Measurements from ENCODE around the gene CTXN1. TPM values are rescaled to one million over a fixed set of nuclear protein-coding genes. Genes with fewer than 3 reads are reported as not detected.

The CTXN1 gene
- total RNA-seq, 1 experiment from 2014 or later: 54.5 TPM

- ChIA-PET POLR2A (ENCODE audit: unreplicated experiment) (no interaction called here), CTCF (no interaction called here)
- intact Hi-C loops (cut with micrococcal nuclease; ENCODE audit: unreplicated experiment): loop anchor here (5.0 to 10.0 kb wide), 2 partner anchors 251 to 327 kb away; partner anchors contain the start of gene MCEMP1
- DNase-seq: peak; percentile 61 to 71
- Histone ChIP-seq H3K4me1 (replicated peaks; ENCODE audit: insufficient read depth) (peaks cover 35% of the 10 kb centered on the region), H3K4me2 (peak overlapping the region; percentile 76), H3F3A (ENCODE audit: insufficient read depth, low read depth) (peaks cover 55% of the 10 kb centered on the region), H4K20me1 (ENCODE audit: insufficient read depth) (peaks cover 8% of the 10 kb centered on the region; the same call in 1 of the 2 replicates), H3K27me3 (ENCODE audit: insufficient read depth, low read depth) (no peaks in the 10 kb centered on the region), H3K9me3 (ENCODE audit: insufficient read depth, low read depth) (no peaks in the 10 kb centered on the region), H3K79me2 (ENCODE audit: low read depth) (0 out of 2 replicates have a peak, but pooled peaks cover 5% of the 10 kb centered on the region), H3K36me3 (ENCODE audit: low read depth) (no peaks in the 10 kb centered on the region), H3K9me2 (ENCODE audit: insufficient read depth) (no peaks in the 10 kb centered on the region), H3K4me3 (peak overlapping the region; percentile 67), H2AFZ (peak overlapping the region; percentile 78; the same call in 1 of the 2 replicates), H3K27ac (no peak overlapping the region)
- TF ChIP-seq EZH2 (IDR thresholded peaks at IDR 0.05; ENCODE audit: low read depth) (no peak), CTCF (conservative IDR thresholded peaks at IDR 0.05) (peak; percentile 87)
- BruUV-seq (replicated peaks): no TSS peak
These were observed 624 bp downstream of the CTXN1 start for GRCh38 chr19:7925171-7925851.

- BruUV-seq (replicated peaks): no TSS peak
- peak overlapping the region; percentile 76 for H3K4me2 ChIP-seq
- H3K9me2 ChIP-seq (ENCODE audit: insufficient read depth): no peaks in the 10 kb centered on the region
- H3K4me1 ChIP-seq (replicated peaks; ENCODE audit: insufficient read depth): peaks cover 31% of the 10 kb centered on the region
- H3K79me2 ChIP-seq (ENCODE audit: low read depth): 0 out of 2 replicates have a peak, but pooled peaks cover 5% of the 10 kb centered on the region
- no peak overlapping the region for H3K27ac ChIP-seq
- intact Hi-C loops (cut with micrococcal nuclease; ENCODE audit: unreplicated experiment): loop anchor here (5.0 to 10.0 kb wide), 2 partner anchors 250 to 328 kb away; partner anchors contain the start of gene MCEMP1
- ChIA-PET POLR2A (ENCODE audit: unreplicated experiment) (no interaction called here), CTCF (interaction anchor here (0.7 kb wide), 2 partner anchors 70 to 912 kb away, joined by 5 to 7 read pairs; no protein-coding TSS in a partner anchor)
- H3K4me3 ChIP-seq: peak overlapping the region; percentile 67; the same call in 1 of the 2 replicates
- H2AFZ ChIP-seq: no peak overlapping the region
- H3K36me3 ChIP-seq (ENCODE audit: low read depth): no peaks in the 10 kb centered on the region
- no peaks in the 10 kb centered on the region for H3K9me3 ChIP-seq (ENCODE audit: insufficient read depth, low read depth)
- TF ChIP-seq EZH2 (IDR thresholded peaks at IDR 0.05; ENCODE audit: low read depth): no peak
- TF ChIP-seq CTCF (conservative IDR thresholded peaks at IDR 0.05): no peak
- DNase-seq: no peak
- peaks cover 8% of the 10 kb centered on the region; the same call in 1 of the 2 replicates for H4K20me1 ChIP-seq (ENCODE audit: insufficient read depth)
- peaks cover 51% of the 10 kb centered on the region for H3F3A ChIP-seq (ENCODE audit: insufficient read depth, low read depth)
- H3K27me3 ChIP-seq (ENCODE audit: insufficient read depth, low read depth): no peaks in the 10 kb centered on the region
These were observed 1.2 kb downstream of the CTXN1 start for GRCh38 chr19:7924651-7925170.

GRCh38 chr19:7924241-7924640 is 1.7 kb downstream of the CTXN1 start:
- TSS peak; percentile 27 for BruUV-seq (replicated peaks)
- peaks cover 51% of the 10 kb centered on the region for H3F3A ChIP-seq (ENCODE audit: insufficient read depth, low read depth)
- H3K9me3 ChIP-seq (ENCODE audit: insufficient read depth, low read depth): no peaks in the 10 kb centered on the region
- H3K27ac ChIP-seq: no peak overlapping the region
- H3K79me2 ChIP-seq (ENCODE audit: low read depth): 0 out of 2 replicates have a peak, but pooled peaks cover 5% of the 10 kb centered on the region
- CTCF ChIA-PET: interaction anchor here (0.7 kb wide), 2 partner anchors 69 to 912 kb away, joined by 5 to 7 read pairs; no protein-coding TSS in a partner anchor
- peaks cover 31% of the 10 kb centered on the region for H3K4me1 ChIP-seq (replicated peaks; ENCODE audit: insufficient read depth)
- no peaks in the 10 kb centered on the region for H3K9me2 ChIP-seq (ENCODE audit: insufficient read depth)
- H3K27me3 ChIP-seq (ENCODE audit: insufficient read depth, low read depth): no peaks in the 10 kb centered on the region
- intact Hi-C loops (cut with micrococcal nuclease; ENCODE audit: unreplicated experiment): loop anchor here (10.0 kb wide), 1 partner anchor 249 kb away; the partner anchor contains the start of gene MCEMP1
- H3K36me3 ChIP-seq (ENCODE audit: low read depth): no peaks in the 10 kb centered on the region
- H3K4me2 ChIP-seq: no peak overlapping the region
- DNase-seq: no peak
- H3K4me3 ChIP-seq: no peak overlapping the region
- POLR2A ChIA-PET (ENCODE audit: unreplicated experiment): no interaction called here
- TF ChIP-seq CTCF (conservative IDR thresholded peaks at IDR 0.05) (no peak), EZH2 (IDR thresholded peaks at IDR 0.05; ENCODE audit: low read depth) (no peak)
- H2AFZ ChIP-seq: no peak overlapping the region
- peaks cover 8% of the 10 kb centered on the region; the same call in 1 of the 2 replicates for H4K20me1 ChIP-seq (ENCODE audit: insufficient read depth)
